Measurements from ENCODE around the gene UNC13B.
"Not testable (repeated sequence)": the region's sequence is repeated elsewhere in the genome, so short reads cannot be mapped to it uniquely, and the experiment has no call there.

GRCh38 chr9:35167429-35167828 lies 5.6 kb downstream of the UNC13B start:
- TF ChIP-seq CTCF (tag by site-specific recombination; IDR thresholded peaks at IDR 0.05); ZNF473 (tag by site-specific recombination; IDR thresholded peaks at IDR 0.05); TCF7L2 (IDR thresholded peaks at IDR 0.05; ENCODE audit: borderline replicate concordance, low read depth, low read length); KLF1 (tag by site-specific recombination; IDR thresholded peaks at IDR 0.05); ZBTB7A (tag by site-specific recombination; IDR thresholded peaks at IDR 0.05; ENCODE audit: low read depth); KLF16 (tag by site-specific recombination; IDR thresholded peaks at IDR 0.05); MZF1 (tag by site-specific recombination; IDR thresholded peaks at IDR 0.05; ENCODE audit: borderline replicate concordance); ZBTB49 (tag by site-specific recombination; IDR thresholded peaks at IDR 0.05; ENCODE audit: low read depth); ZNF394 (tag by site-specific recombination; IDR thresholded peaks at IDR 0.05; ENCODE audit: borderline replicate concordance); PBX3 (CRISPR knock-in tag; IDR thresholded peaks at IDR 0.05); PRDM1 (tag by site-specific recombination; IDR thresholded peaks at IDR 0.05); ZSCAN16 (tag by site-specific recombination; IDR thresholded peaks at IDR 0.05); ATF2 (tag by site-specific recombination; IDR thresholded peaks at IDR 0.05; ENCODE audit: low read depth); ZNF704 (tag by site-specific recombination; IDR thresholded peaks at IDR 0.05): not testable (repeated sequence)
